GM13977 (cell line): ENCODE results near the gene LRP1-AS.

Experiments
- DNase-seq: peaks from one replicate; pipeline ENCODE4 v3.0.0; 2012; ENCODE audit warnings: low spot score
- CTCF ChIP-seq: IDR thresholded peaks from 2 replicates; pipeline ENCODE4 v1.5.1; 2012; ENCODE audit warnings: mild to moderate bottlenecking, control low read depth; ENCODE audit not compliant: insufficient read depth; ENCODE audit errors: extremely low read depth, missing control alignments
- in situ Hi-C: fragments of 300-500 bp; cut with MboI; formaldehyde crosslinking; loops from one replicate; pipeline ENCODE4 v1.12.0; 2022; ENCODE audit warnings: low sequenced_read_pairs, low pct_unique_long_range_greater_than_20kb, mixed read lengths, inconsistent platforms; ENCODE audit not compliant: unreplicated experiment

LRP1-AS gene

GRCh38 chr12:57146961-57147944 is at the start of gene LRP1-AS:
LRP1-AS (minus strand) TSS chr12:57147619.
- DNase-seq = no peak
- TF ChIP-seq CTCF = no peak

GRCh38 chr12:57196956-57197355 is 49.5 kb upstream of the LRP1-AS start:
- no peak for DNase-seq
- no peak for TF ChIP-seq CTCF
- in situ Hi-C loops = no loop called here

More at GRCh38 chr12:57146961-57147944, at the start of gene LRP1-AS:
- in situ Hi-C loops = no loop called here

GRCh38 chr12:57196439-57196838 is 49.0 kb upstream of the LRP1-AS start:
- DNase-seq = no peak
- in situ Hi-C loops = no loop called here
- TF ChIP-seq CTCF = no peak

GRCh38 chr12:57195611-57196371 is 48.4 kb upstream of the LRP1-AS start:
- no peak for DNase-seq
- in situ Hi-C loops = no loop called here
- no peak for TF ChIP-seq CTCF

- in situ Hi-C loops = no loop called here
- TF ChIP-seq CTCF = no peak
- no peak for DNase-seq
Observed at GRCh38 chr12:57195186-57195585, 47.8 kb upstream of the LRP1-AS start.

GRCh38 chr12:57194253-57194652 is 46.8 kb upstream of the LRP1-AS start:
- no peak for DNase-seq
- no peak for TF ChIP-seq CTCF
- in situ Hi-C loops = no loop called here
